Parathyroid adenoma (tissue), 2 donors: Measurements from ENCODE around the gene MRPL22.
"Not testable (repeated sequence)": the region's sequence is repeated elsewhere in the genome, so short reads cannot be mapped to it uniquely, and the experiment has no call there.

Experiments
- H2AFZ ChIP-seq: fragments of 300-600 bp; sonication (generic); one replicate; pipeline ENCODE4 v1.7.0; 2017; ENCODE audit warnings: antibody characterized with exemption, mild to moderate bottlenecking
- H3K27ac ChIP-seq: fragments of 300-600 bp; sonication (generic); one replicate; pipeline ENCODE4 v1.7.0; 2017
- H3K27me3 ChIP-seq: fragments of 300-600 bp; sonication (generic); one replicate; pipeline ENCODE4 v1.7.0; 2017; ENCODE audit warnings: low read length; ENCODE audit not compliant: control insufficient read depth, insufficient read depth
- H3K36me3 ChIP-seq: fragments of 300-600 bp; sonication (generic); one replicate; pipeline ENCODE4 v1.7.0; 2017; ENCODE audit warnings: low read length; ENCODE audit not compliant: control insufficient read depth, insufficient read depth
- H3K4me1 ChIP-seq: fragments of 300-600 bp; sonication (generic); one replicate; pipeline ENCODE4 v1.7.0; 2017; ENCODE audit warnings: control low read depth
- H3K4me2 ChIP-seq: fragments of 300-600 bp; sonication (generic); one replicate; pipeline ENCODE4 v1.7.0; 2017; ENCODE audit warnings: low read length
- H3K4me3 ChIP-seq: fragments of 300-600 bp; sonication (generic); one replicate; pipeline ENCODE4 v1.7.0; 2017; ENCODE audit warnings: low read depth, low read length
- H3K79me2 ChIP-seq: fragments of 300-600 bp; sonication (generic); one replicate; pipeline ENCODE4 v1.7.0; 2017; ENCODE audit warnings: control low read depth
- H3K9ac ChIP-seq: fragments of 300-600 bp; sonication (generic); one replicate; pipeline ENCODE4 v1.7.0; 2017; ENCODE audit warnings: mild to moderate bottlenecking
- H3K9me3 ChIP-seq: fragments of 300-600 bp; sonication (generic); one replicate; pipeline ENCODE4 v1.7.0; 2017; ENCODE audit warnings: low read length; ENCODE audit not compliant: control insufficient read depth
- TF ChIP-seq, protein P1 (sequence below): fragments of 300-600 bp; sonication (generic); IDR thresholded peaks from one replicate; pipeline ENCODE4 v1.7.0; 2017; ENCODE audit warnings: antibody characterized with exemption, mild to moderate bottlenecking
- donor health status: primary hyperparathyroidism.

MRPL22 gene

DNA sequence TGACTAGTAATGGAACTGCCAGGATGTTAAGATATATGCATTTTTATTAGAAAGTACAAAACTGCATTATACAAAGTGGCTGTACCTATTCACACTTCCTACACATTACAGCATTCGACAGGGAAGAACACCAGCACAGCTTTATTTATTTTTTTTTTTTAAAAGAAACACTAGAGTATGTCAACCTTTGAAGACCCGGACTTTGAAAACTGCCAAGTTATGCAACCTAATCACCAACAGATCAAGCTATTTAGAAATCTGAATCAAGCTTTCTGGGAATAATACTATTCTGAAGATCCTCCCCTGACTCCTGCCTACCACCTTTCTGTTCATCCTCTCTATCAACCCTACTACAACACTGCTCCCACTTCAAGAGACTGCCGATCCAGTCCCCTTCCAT, 7.3 kb upstream of the MRPL22 start:
- Histone ChIP-seq H2AFZ (no peak overlapping the region), H3K4me2 (no peak overlapping the region), H3K79me2 (no peaks in the 10 kb centered on the region), H3K36me3 (no peaks in the 10 kb centered on the region), H3K27me3 (no peaks in the 10 kb centered on the region), H3K4me1 (peaks cover 4% of the 10 kb centered on the region), H3K9me3 (no peaks in the 10 kb centered on the region), H3K9ac (no peak overlapping the region), H3K27ac (no peak overlapping the region), H3K4me3 (no peak overlapping the region)
- TF ChIP-seq, protein P1, sequence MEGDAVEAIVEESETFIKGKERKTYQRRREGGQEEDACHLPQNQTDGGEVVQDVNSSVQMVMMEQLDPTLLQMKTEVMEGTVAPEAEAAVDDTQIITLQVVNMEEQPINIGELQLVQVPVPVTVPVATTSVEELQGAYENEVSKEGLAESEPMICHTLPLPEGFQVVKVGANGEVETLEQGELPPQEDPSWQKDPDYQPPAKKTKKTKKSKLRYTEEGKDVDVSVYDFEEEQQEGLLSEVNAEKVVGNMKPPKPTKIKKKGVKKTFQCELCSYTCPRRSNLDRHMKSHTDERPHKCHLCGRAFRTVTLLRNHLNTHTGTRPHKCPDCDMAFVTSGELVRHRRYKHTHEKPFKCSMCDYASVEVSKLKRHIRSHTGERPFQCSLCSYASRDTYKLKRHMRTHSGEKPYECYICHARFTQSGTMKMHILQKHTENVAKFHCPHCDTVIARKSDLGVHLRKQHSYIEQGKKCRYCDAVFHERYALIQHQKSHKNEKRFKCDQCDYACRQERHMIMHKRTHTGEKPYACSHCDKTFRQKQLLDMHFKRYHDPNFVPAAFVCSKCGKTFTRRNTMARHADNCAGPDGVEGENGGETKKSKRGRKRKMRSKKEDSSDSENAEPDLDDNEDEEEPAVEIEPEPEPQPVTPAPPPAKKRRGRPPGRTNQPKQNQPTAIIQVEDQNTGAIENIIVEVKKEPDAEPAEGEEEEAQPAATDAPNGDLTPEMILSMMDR = no peak

DNA sequence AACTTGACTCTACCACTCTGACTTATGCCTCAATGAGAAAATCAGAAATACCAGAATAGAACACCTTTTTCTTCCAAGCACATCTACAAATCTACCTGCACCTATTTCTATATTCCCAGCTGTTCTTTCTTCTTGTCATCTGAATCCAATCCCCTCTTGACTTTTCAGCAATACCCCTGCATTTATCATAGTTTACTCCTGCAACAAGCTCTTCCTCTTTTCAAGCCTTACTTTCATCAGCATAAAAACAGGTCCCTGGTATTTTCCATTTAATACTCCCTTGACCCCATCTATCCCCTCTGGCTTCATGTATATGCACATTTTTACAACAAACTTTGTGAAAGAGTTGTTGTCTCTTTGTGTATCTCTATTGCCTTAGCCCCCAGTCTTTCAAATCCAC, 6.0 kb upstream of the MRPL22 start:
- no peaks in the 10 kb centered on the region for H3K36me3 ChIP-seq
- H3K4me3 ChIP-seq = no peak overlapping the region
- H2AFZ ChIP-seq = no peak overlapping the region
- TF ChIP-seq, protein P1 = no peak
- no peak overlapping the region for H3K27ac ChIP-seq
- H3K27me3 ChIP-seq = no peaks in the 10 kb centered on the region
- H3K4me1 ChIP-seq = peaks cover 4% of the 10 kb centered on the region
- no peaks in the 10 kb centered on the region for H3K9me3 ChIP-seq
- H3K4me2 ChIP-seq = no peak overlapping the region
- no peak overlapping the region for H3K9ac ChIP-seq
- H3K79me2 ChIP-seq = no peaks in the 10 kb centered on the region

DNA sequence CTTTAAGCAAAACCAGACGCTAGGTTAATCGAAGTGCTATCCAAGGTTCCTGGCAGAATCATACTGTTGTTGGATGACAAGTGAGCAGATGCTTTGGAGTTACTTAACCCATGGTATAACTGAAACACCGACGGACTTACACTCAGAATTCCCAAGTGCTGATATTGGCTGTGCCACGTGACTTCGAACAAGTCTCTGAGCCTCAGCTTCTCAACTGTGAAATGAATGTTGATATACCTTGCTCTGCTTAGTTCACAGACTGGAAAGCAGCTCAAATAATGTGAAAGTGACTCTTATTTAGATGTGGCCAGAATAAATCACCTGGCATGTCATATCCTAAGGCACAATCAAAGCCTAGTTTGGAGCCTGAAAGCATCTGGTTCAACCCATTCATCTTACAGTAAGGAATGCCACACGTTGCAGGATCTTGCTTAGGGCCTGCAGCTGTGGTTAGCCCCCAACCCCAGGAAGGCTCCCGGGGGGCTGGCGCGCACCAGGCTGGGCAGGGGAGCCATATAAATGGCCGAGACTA, 3.6 kb upstream of the MRPL22 start:
- H3K4me1 ChIP-seq = peaks cover 4% of the 10 kb centered on the region
- no peaks in the 10 kb centered on the region for H3K9me3 ChIP-seq
- peak overlapping the region; percentile 100 for H2AFZ ChIP-seq
- peak overlapping the region; percentile 75 for H3K4me2 ChIP-seq
- peak overlapping the region; percentile 53 for H3K27ac ChIP-seq
- no peak overlapping the region for H3K9ac ChIP-seq
- no peaks in the 10 kb centered on the region for H3K36me3 ChIP-seq
- H3K79me2 ChIP-seq = peaks cover 8% of the 10 kb centered on the region
- no peaks in the 10 kb centered on the region for H3K27me3 ChIP-seq
- TF ChIP-seq, protein P1 = no peak
- peak overlapping the region; percentile 82 for H3K4me3 ChIP-seq

DNA sequence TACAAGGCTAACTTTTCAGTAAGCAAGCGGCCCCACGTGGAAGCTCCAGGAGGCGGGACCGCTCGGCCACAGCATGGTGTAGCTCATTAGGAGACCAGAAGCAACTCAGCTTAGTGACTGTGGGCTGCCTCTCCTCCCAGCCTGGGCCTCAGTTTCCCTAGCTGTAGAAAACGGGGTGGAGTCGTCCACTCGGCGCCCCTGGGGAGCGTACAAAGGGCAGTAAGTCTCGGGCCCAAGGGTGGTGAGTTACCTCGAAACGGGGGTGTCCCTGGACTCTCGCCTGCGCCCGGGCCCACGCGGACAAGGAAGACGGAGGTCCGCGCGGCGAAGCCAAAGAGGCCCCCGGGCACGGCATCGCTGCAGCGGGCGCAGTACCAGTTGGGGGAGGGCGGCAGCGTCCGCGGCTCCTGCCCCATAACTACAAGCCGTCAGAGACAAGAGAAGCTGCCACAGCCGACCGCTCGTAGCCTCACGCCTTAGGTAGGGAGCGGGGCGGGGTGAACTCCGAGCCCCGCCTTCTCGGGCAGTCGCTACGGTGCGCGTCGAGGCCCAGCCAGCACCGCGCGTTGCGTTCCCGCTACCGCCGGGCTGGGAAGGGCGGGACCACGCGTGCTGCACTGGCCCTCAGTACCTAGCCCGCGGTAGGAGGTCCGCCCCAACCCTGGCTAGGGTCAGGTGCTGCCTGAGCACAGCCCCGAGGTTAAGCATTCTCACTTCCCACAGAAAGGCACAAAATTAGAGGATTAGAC, 3.0 kb upstream of the MRPL22 start, which contains the start of gene GEMIN5:
TSS of gene GEMIN5 (minus strand) at position 494 of the 749 bp plus-strand sequence. CDS start at position 416, 78 bp downstream.
- TF ChIP-seq, protein P1 = no peak
- H3K4me3 ChIP-seq = peak within 1 kb of the TSS; percentile 82
- peaks cover 4% of the 10 kb centered on the region for H3K4me1 ChIP-seq
- peak within 1 kb of the TSS; percentile 53 for H3K27ac ChIP-seq
- no peaks in the 10 kb centered on the region for H3K36me3 ChIP-seq
- H3K4me2 ChIP-seq = peak within 1 kb of the TSS; percentile 75
- peak within 1 kb of the TSS; percentile 100 for H2AFZ ChIP-seq
- H3K9ac ChIP-seq = no peak within 1 kb of the TSS
- H3K9me3 ChIP-seq = no peaks in the 10 kb centered on the region
- peaks cover 13% of the 10 kb centered on the region for H3K79me2 ChIP-seq
- H3K27me3 ChIP-seq = no peaks in the 10 kb centered on the region

DNA sequence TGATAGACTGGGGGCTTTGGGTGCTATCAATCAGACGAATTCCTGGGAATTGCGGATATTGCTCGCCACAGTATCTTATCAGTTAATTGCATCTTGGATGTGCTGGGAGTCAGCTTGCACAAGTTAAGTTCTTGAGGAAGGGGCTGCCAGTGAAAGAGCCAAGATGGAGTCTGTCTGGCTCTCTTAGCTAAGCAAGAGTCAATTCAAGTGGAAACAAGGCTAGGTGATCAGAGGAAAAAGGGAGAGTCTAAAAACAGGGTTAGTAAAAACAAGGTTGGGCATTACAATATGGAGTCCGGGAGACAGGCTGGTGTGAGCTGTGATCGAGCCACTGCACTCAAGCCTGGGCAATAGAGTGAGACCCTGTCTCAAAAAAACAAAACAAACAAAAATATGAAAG, 1.5 kb upstream of the MRPL22 start:
- not testable (repeated sequence) for H3K4me2 ChIP-seq, H3K4me1 ChIP-seq, H3K9ac ChIP-seq

More for the DNA sequence above, 1.5 kb upstream of the MRPL22 start:
- H3K9me3 ChIP-seq, H3K4me3 ChIP-seq, H3K27me3 ChIP-seq, H3K36me3 ChIP-seq, H3K27ac ChIP-seq: not testable (repeated sequence)
- Histone ChIP-seq H3K79me2 (peaks cover 13% of the 10 kb centered on the region), H2AFZ (peak overlapping the region; percentile 62)
